Activated naive CD8-positive, alpha-beta T cell treated with anti-CD3 and anti-CD28 coated beads for 36 hours (primary cell): ENCODE data around the gene KLHL25. TPM values are rescaled to one million over a fixed set of nuclear protein-coding genes. Genes with fewer than 3 reads are reported as not detected.
"Not testable (repeated sequence)": the region's sequence is repeated elsewhere in the genome, so short reads cannot be mapped to it uniquely, and the experiment has no call there.

Experiments
- DNase-seq: peaks from one replicate; pipeline ENCODE4 v3.0.0; 2021
- H3K27ac Mint-ChIP-seq: one replicate; pipeline ENCODE4 v1.8.0; 2022; ENCODE audit warnings: mild to moderate bottlenecking, moderate library complexity, mixed read lengths
- H3K27me3 Mint-ChIP-seq: one replicate; pipeline ENCODE4 v1.8.0; 2022; ENCODE audit warnings: mild to moderate bottlenecking, mixed read lengths
- H3K36me3 Mint-ChIP-seq: one replicate; pipeline ENCODE4 v1.8.0; 2021; ENCODE audit warnings: mild to moderate bottlenecking, mixed read lengths
- H3K4me1 Mint-ChIP-seq: one replicate; pipeline ENCODE4 v1.8.0; 2021; ENCODE audit warnings: mixed read lengths
- H3K4me3 Mint-ChIP-seq: one replicate; pipeline ENCODE4 v1.8.0; 2022; ENCODE audit warnings: mild to moderate bottlenecking, moderate library complexity, mixed read lengths
- H3K9me3 Mint-ChIP-seq: one replicate; pipeline ENCODE4 v1.8.0; 2022; ENCODE audit warnings: mixed read lengths
- total RNA-seq, 2 experiments: library from RNA; stranded (reverse); gene quantifications; one replicate each; pipeline ENCODE4 v1.2.3, GENCODE V29; 2021

The KLHL25 gene
- 1 to 10 TPM; 2.9 to 3.7 TPM for total RNA-seq

DNA sequence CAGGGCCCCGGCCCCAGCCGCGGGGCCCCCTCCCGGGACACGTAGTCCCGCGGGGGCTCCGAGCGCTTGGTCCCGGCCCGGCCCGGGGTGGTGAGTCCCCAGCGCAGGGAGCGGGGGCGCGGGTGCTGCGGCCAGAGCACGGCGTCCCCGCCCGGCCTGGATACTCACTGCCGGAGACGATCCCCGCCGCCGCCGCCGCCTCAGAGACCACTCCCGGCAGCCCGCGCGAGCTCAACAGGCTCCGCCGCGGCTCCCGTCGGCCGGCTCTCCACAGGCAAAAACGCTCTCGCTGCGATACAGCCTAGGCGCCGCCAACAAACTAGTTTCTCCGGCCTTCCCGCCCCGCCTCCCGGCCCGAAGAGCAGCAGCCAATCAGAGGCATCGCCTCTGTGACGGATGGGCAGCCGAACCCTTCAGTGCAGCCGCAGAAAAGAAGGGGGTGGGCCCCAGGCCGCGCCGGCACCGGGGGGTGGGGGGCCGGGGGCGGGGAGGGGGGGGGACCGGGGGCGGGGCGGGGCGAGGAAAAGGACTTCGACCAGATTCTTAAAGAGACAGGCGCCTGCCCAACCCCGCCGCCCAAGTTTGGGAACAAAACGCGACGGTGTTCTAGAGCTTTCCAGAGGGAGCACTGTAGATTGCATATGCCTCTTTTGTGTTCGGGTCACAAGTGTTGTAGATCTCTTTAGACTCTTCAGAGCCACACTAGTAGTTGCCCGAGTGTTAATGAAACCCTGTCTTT is at the start of gene KLHL25:
TSS of gene KLHL25 (minus strand) at position 328 of the 739 bp plus-strand sequence. CDS start 25,115 bp downstream, outside the sequence.
- peak within 1 kb of the TSS; percentile 67 for H3K27ac Mint-ChIP-seq
- H3K4me3 Mint-ChIP-seq = peak within 1 kb of the TSS; percentile 84
- H3K4me1 Mint-ChIP-seq = peaks cover 23% of the 10 kb centered on the region
- H3K36me3 Mint-ChIP-seq = no peaks in the 10 kb centered on the region
- H3K27me3 Mint-ChIP-seq = no peaks in the 10 kb centered on the region
- no peaks in the 10 kb centered on the region for H3K9me3 Mint-ChIP-seq
- peak; percentile 92 for DNase-seq

DNA sequence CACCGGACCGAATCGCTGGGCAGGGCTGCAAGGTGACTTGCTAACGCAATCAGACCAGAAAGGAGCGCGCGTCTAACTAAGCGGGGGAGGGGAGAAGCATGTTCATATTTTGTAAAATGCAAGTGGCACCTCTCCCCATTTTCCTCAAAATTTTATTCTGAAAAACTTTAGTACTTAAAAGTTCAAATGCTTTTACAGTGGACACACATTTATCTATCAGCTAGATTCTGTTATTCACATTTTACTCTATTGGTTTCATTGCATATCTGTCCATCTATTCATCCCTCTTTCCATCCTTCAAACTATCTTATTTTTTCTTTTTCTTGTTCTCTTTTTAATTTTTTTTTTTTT is 46.1 kb upstream of the KLHL25 start:
- no peak for DNase-seq
- Mint-ChIP-seq H3K27ac (no peak overlapping the region), H3K4me1 (peaks cover 3% of the 10 kb centered on the region), H3K27me3 (peaks cover 15% of the 10 kb centered on the region), H3K36me3 (no peaks in the 10 kb centered on the region), H3K9me3 (no peaks in the 10 kb centered on the region), H3K4me3 (peak overlapping the region; percentile 64)

- peak overlapping the region; percentile 64 for H3K4me3 Mint-ChIP-seq
- peak; percentile 85 for DNase-seq
- H3K27me3 Mint-ChIP-seq = peaks cover 15% of the 10 kb centered on the region
- H3K36me3 Mint-ChIP-seq = no peaks in the 10 kb centered on the region
- H3K9me3 Mint-ChIP-seq = no peaks in the 10 kb centered on the region
- no peak overlapping the region for H3K27ac Mint-ChIP-seq
- H3K4me1 Mint-ChIP-seq = peaks cover 3% of the 10 kb centered on the region
Measured at GRCh38 chr15:85840079-85840801, 45.5 kb upstream of the KLHL25 start.

GRCh38 chr15:85839643-85840042 is 44.9 kb upstream of the KLHL25 start:
- Mint-ChIP-seq H3K36me3 (no peaks in the 10 kb centered on the region), H3K4me1 (peaks cover 3% of the 10 kb centered on the region), H3K27ac (no peak overlapping the region), H3K27me3 (peaks cover 15% of the 10 kb centered on the region), H3K9me3 (no peaks in the 10 kb centered on the region), H3K4me3 (no peak overlapping the region)
- no peak for DNase-seq

GRCh38 chr15:85838655-85839054 is 43.9 kb upstream of the KLHL25 start:
- no peak overlapping the region for H3K4me3 Mint-ChIP-seq
- DNase-seq = no peak
- no peaks in the 10 kb centered on the region for H3K36me3 Mint-ChIP-seq
- H3K27me3 Mint-ChIP-seq = peaks cover 15% of the 10 kb centered on the region
- no peak overlapping the region for H3K27ac Mint-ChIP-seq
- H3K4me1 Mint-ChIP-seq = peaks cover 3% of the 10 kb centered on the region
- no peaks in the 10 kb centered on the region for H3K9me3 Mint-ChIP-seq

DNA sequence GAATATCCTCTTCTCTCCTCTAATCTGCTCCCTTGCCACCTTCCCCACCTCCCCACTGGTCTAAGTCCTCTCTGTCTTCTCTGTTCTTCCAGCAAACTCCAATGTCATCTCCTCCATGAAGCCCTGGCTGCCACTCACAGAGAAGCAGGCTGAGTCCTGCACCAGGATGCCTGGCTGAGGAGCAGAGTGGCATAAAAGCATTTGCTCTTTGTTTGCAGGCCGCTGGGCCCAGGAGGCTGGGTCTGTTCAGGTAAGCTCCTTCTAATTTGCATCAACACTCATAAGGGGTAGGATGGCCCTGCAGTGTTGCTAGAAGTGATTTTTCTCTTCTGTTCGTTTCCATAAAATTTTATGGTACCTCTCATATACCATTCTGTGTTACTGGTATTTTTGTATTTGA is 43.2 kb upstream of the KLHL25 start:
- Mint-ChIP-seq H3K36me3 (no peaks in the 10 kb centered on the region), H3K4me1 (peaks cover 3% of the 10 kb centered on the region), H3K27me3 (peaks cover 9% of the 10 kb centered on the region), H3K4me3 (no peak overlapping the region), H3K27ac (no peak overlapping the region), H3K9me3 (no peaks in the 10 kb centered on the region)
- no peak for DNase-seq

- Mint-ChIP-seq H3K27ac (no peak overlapping the region), H3K36me3 (no peaks in the 10 kb centered on the region), H3K9me3 (no peaks in the 10 kb centered on the region), H3K4me3 (no peak overlapping the region), H3K4me1 (peaks cover 3% of the 10 kb centered on the region), H3K27me3 (peaks cover 9% of the 10 kb centered on the region)
- no peak for DNase-seq
Measured at GRCh38 chr15:85837011-85837433, 42.3 kb upstream of the KLHL25 start.

- DNase-seq = no peak
- H3K4me3 Mint-ChIP-seq = no peak overlapping the region
- no peaks in the 10 kb centered on the region for H3K4me1 Mint-ChIP-seq
- H3K36me3 Mint-ChIP-seq = no peaks in the 10 kb centered on the region
- H3K27me3 Mint-ChIP-seq = peaks cover 5% of the 10 kb centered on the region
- H3K9me3 Mint-ChIP-seq = no peaks in the 10 kb centered on the region
- H3K27ac Mint-ChIP-seq = no peak overlapping the region
Measured at GRCh38 chr15:85834651-85835050, 39.9 kb upstream of the KLHL25 start.

GRCh38 chr15:85832394-85832793 is 37.7 kb upstream of the KLHL25 start:
- no peak for DNase-seq
- no peak overlapping the region for H3K4me3 Mint-ChIP-seq
- H3K27me3 Mint-ChIP-seq = no peaks in the 10 kb centered on the region
- no peak overlapping the region for H3K27ac Mint-ChIP-seq
- no peaks in the 10 kb centered on the region for H3K4me1 Mint-ChIP-seq
- H3K36me3 Mint-ChIP-seq = no peaks in the 10 kb centered on the region
- no peaks in the 10 kb centered on the region for H3K9me3 Mint-ChIP-seq

DNA sequence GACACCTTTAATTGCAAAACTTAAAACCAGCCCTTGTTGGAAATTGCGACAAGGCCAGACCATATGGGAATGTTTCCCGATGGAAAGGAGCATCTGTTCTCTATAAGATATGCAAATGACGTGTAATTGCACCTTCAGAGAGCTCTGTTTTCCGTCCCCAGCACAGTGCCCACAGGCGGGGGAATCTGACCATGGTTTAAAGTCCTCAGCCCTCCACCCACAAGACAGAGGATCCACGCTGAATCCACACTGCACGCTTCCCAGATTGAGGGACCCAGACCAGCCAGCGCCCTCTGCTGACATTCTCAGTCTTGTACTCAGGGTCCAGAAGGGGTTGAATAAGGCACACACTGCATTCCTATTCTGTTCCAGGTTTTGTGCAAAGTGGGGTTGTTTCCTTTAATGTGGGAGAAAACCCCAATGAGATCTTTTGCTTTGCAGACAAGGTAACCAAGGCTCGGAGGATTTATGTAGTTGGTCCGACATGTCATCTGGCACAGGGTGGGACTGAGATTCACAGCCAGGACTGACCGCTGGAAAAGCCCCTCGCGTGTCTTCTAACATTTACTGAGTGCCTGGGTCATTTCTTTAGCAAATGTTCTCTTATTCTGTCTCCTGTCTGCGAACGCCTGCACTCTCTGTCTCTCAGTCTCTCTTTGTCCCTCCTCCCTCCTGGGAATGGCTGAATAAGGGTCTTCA is 36.8 kb upstream of the KLHL25 start:
- H3K27ac Mint-ChIP-seq = no peak overlapping the region
- peak; percentile 12 for DNase-seq

GRCh38 chr15:85829754-85830153 is 35.0 kb upstream of the KLHL25 start:
- H3K4me1 Mint-ChIP-seq, H3K27ac Mint-ChIP-seq, H3K4me3 Mint-ChIP-seq, DNase-seq, H3K27me3 Mint-ChIP-seq, H3K36me3 Mint-ChIP-seq, H3K9me3 Mint-ChIP-seq: not testable (repeated sequence)

More for the DNA sequence above, 36.8 kb upstream of the KLHL25 start:
- no peaks in the 10 kb centered on the region for H3K27me3 Mint-ChIP-seq
- no peaks in the 10 kb centered on the region for H3K36me3 Mint-ChIP-seq
- H3K4me1 Mint-ChIP-seq = no peaks in the 10 kb centered on the region
- H3K4me3 Mint-ChIP-seq = no peak overlapping the region
- no peaks in the 10 kb centered on the region for H3K9me3 Mint-ChIP-seq

DNA sequence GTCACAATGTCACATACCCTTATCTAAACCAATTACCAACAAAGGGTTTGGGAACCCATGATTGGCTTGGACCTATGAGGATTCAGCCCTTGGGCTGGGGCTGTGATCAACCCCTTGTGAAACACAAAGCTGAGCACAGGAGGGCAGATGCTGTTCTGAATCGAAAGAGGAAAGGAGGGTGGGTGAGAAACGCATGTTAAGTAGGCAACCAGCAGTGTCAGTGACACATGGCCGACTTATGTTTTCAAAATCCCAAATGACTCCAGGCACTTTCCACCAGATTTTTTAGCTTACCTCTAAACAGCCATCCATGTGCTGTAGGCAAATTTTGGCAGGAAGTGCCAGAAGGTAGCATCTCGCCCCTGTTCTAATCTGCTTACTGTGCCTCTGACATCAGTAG is 34.1 kb upstream of the KLHL25 start:
- Mint-ChIP-seq H3K4me1 (no peaks in the 10 kb centered on the region), H3K27ac (no peak overlapping the region), H3K27me3 (no peaks in the 10 kb centered on the region), H3K4me3 (no peak overlapping the region), H3K9me3 (no peaks in the 10 kb centered on the region), H3K36me3 (no peaks in the 10 kb centered on the region)
- DNase-seq = no peak

GRCh38 chr15:85828126-85828525 is 33.4 kb upstream of the KLHL25 start:
- no peak overlapping the region for H3K27ac Mint-ChIP-seq
- no peaks in the 10 kb centered on the region for H3K9me3 Mint-ChIP-seq
- no peak overlapping the region for H3K4me3 Mint-ChIP-seq

DNA sequence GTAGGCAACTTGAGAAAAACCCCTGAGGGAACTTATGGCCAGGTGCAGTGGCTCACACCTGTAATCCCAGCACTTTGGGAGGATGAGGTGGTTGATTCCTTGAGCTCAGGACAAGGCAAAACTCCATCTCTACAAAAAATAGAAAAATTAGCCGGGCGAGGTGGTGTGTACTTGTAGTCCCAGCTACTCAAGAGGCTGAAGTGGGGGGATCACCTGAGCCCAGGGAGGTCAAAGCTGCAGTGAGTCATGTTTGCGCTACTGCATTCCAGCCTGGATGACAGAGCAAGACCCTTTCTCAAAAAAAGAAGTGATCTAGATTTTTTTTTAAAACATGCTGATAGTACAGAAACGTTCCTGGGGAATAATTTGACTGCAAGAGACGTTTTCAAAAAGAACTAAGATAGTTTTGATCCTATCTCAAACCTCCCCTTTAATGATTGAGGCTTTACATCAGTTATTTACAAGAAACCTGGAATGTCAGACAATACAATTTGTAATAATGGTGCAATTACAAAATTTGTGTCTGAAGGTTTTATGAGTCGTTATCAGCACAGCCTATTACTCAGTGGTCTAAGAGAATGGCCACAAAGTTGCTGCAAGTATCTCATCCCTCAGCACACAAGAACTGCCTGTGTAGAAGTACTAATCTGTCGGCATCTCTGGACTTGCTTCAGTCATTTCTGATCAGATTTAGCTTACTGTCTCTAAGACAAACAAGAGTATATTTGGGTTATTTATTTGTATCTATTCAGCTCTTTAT is 32.2 kb upstream of the KLHL25 start:
- no peaks in the 10 kb centered on the region for H3K27me3 Mint-ChIP-seq
- no peak overlapping the region for H3K27ac Mint-ChIP-seq
- no peak for DNase-seq
- no peak overlapping the region for H3K4me3 Mint-ChIP-seq
- no peaks in the 10 kb centered on the region for H3K4me1 Mint-ChIP-seq
- H3K36me3 Mint-ChIP-seq = no peaks in the 10 kb centered on the region
- no peaks in the 10 kb centered on the region for H3K9me3 Mint-ChIP-seq

More at GRCh38 chr15:85828126-85828525, 33.4 kb upstream of the KLHL25 start:
- Mint-ChIP-seq H3K36me3 (no peaks in the 10 kb centered on the region), H3K4me1 (no peaks in the 10 kb centered on the region), H3K27me3 (no peaks in the 10 kb centered on the region)
- no peak for DNase-seq

DNA sequence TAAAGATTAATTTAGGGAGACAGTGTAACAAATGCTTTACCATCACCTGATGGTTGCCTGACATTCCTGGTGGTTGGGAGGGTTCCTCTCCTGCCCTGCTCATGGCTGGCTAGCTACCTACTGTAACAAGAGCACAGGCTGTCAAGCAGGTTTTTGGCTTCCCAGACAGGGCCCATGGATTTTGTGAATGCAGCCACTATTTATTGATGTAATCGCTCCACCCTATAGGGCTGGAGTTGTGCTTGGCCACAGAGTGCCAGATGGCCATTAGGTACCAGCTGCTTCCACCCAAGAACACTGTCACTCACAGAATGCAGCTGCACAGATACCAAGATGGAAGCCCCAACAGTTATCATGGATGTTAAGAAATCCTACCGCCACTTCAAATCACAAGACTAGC is 31.0 kb upstream of the KLHL25 start:
- H3K27ac Mint-ChIP-seq = no peak overlapping the region
- no peak for DNase-seq
- H3K4me1 Mint-ChIP-seq = no peaks in the 10 kb centered on the region
- H3K4me3 Mint-ChIP-seq = no peak overlapping the region
- no peaks in the 10 kb centered on the region for H3K27me3 Mint-ChIP-seq
- H3K36me3 Mint-ChIP-seq = no peaks in the 10 kb centered on the region
- H3K9me3 Mint-ChIP-seq = no peaks in the 10 kb centered on the region
